ENCODE results near the gene NDUFA12.

Gene NDUFA12

GRCh38 chr12:94973221-94973620, 30.3 kb downstream of the NDUFA12 start:
- peaks cover 0 to 7% of the 10 kb centered on the region in 2 experiments; a peak in 2 of 3 replicates for H3K36me3 ChIP-seq (ENCODE audit: control insufficient read depth in 2 of 2, insufficient read depth in 1 of 2, low read length in 2 of 2)
- TF ChIP-seq ZNF280C (tag by site-specific recombination; IDR thresholded peaks at IDR 0.05): no peak
- TF ChIP-seq ZFHX2 (tag by site-specific recombination; conservative IDR thresholded peaks at IDR 0.05): no peak
- no peak for TF ChIP-seq ZNF354C (tag by site-specific recombination; IDR thresholded peaks at IDR 0.05; ENCODE audit: borderline replicate concordance, low read depth)
- no peak for TF ChIP-seq ZNF302 (tag by site-specific recombination; IDR thresholded peaks at IDR 0.05; ENCODE audit: low read depth)
- TF ChIP-seq ZNF426 (tag by site-specific recombination; IDR thresholded peaks at IDR 0.05): no peak
- no peak for TF ChIP-seq KLF7 (tag by site-specific recombination; IDR thresholded peaks at IDR 0.05; ENCODE audit: borderline replicate concordance)
- peaks cover 9% of the 10 kb centered on the region; the same call in 1 of the 2 replicates for H3K4me1 ChIP-seq (ENCODE audit: control insufficient read depth, insufficient read depth, low read length)
- POLR2A ChIA-PET: interaction anchor here (1.1 to 1.2 kb wide), 2 partner anchors 22 to 31 kb away, joined by 3 to 4 read pairs; partner anchors contain the start of gene NDUFA12
- no peak overlapping the region for H3K27ac ChIP-seq (ENCODE audit: extremely low read depth, low read depth, low read length)
- CTCF ChIA-PET: no interaction called here
- H3K9me3 ChIP-seq (ENCODE audit: control insufficient read depth, insufficient read depth, low read depth, low read length): no peaks in the 10 kb centered on the region
- H3K4me3 ChIP-seq (ENCODE audit: low read depth, low read length): no peak overlapping the region

- Histone ChIP-seq H3K4me3 (ENCODE audit: low read depth, low read length) (no peak overlapping the region), H3K4me1 (ENCODE audit: control insufficient read depth, insufficient read depth, low read length) (peaks cover 9% of the 10 kb centered on the region; the same call in 1 of the 2 replicates), H3K27ac (ENCODE audit: extremely low read depth, low read depth, low read length) (no peak overlapping the region), H3K36me3 (ENCODE audit: control insufficient read depth in 2 of 2, insufficient read depth in 1 of 2, low read length in 2 of 2) (peaks cover 0 to 7% of the 10 kb centered on the region in 2 experiments; a peak in 2 of 3 replicates), H3K9me3 (ENCODE audit: control insufficient read depth, insufficient read depth, low read depth, low read length) (no peaks in the 10 kb centered on the region)
- TF ChIP-seq AEBP2 (tag by site-specific recombination; IDR thresholded peaks at IDR 0.05; ENCODE audit: borderline replicate concordance): no peak
- no peak for TF ChIP-seq GLI4 (tag by site-specific recombination; IDR thresholded peaks at IDR 0.05)
- no peak for TF ChIP-seq ZNF76 (tag by site-specific recombination; IDR thresholded peaks at IDR 0.05; ENCODE audit: borderline replicate concordance, low read depth)
- TF ChIP-seq ZNF26 (tag by site-specific recombination; IDR thresholded peaks at IDR 0.05): no peak
- no peak for TF ChIP-seq ZNF16 (tag by site-specific recombination; IDR thresholded peaks at IDR 0.05; ENCODE audit: low read depth)
- TF ChIP-seq ZNF366 (tag by site-specific recombination; conservative IDR thresholded peaks at IDR 0.05): no peak
- no peak for TF ChIP-seq YY1 (tag by site-specific recombination; IDR thresholded peaks at IDR 0.05)
- TF ChIP-seq ZNF660 (tag by site-specific recombination; IDR thresholded peaks at IDR 0.05): no peak
- CTCF ChIA-PET: no interaction called here
- POLR2A ChIA-PET: interaction anchor here (1.1 to 1.2 kb wide), 2 partner anchors 21 to 31 kb away, joined by 3 to 4 read pairs; partner anchors contain the start of gene NDUFA12
These were observed 30.7 kb downstream of the NDUFA12 start for GRCh38 chr12:94972795-94973194.

GRCh38 chr12:94971923-94972322, 31.6 kb downstream of the NDUFA12 start:
- TF ChIP-seq ZNF394 (tag by site-specific recombination; IDR thresholded peaks at IDR 0.05; ENCODE audit: borderline replicate concordance): no peak
- TF ChIP-seq ZNF426 (tag by site-specific recombination; IDR thresholded peaks at IDR 0.05): no peak
- TF ChIP-seq ZNF121 (tag by site-specific recombination; IDR thresholded peaks at IDR 0.05): peak; percentile 69; the same call in 1 of the 2 replicates
- no peak for TF ChIP-seq PATZ1 (tag by site-specific recombination; IDR thresholded peaks at IDR 0.05)
- peaks cover 0 to 7% of the 10 kb centered on the region in 2 experiments; a peak in 2 of 3 replicates for H3K36me3 ChIP-seq (ENCODE audit: control insufficient read depth in 2 of 2, insufficient read depth in 1 of 2, low read length in 2 of 2)
- H3K4me3 ChIP-seq (ENCODE audit: low read depth, low read length): no peak overlapping the region
- H3K27ac ChIP-seq (ENCODE audit: extremely low read depth, low read depth, low read length): no peak overlapping the region
- peaks cover 9% of the 10 kb centered on the region; the same call in 1 of the 2 replicates for H3K4me1 ChIP-seq (ENCODE audit: control insufficient read depth, insufficient read depth, low read length)
- no peaks in the 10 kb centered on the region for H3K9me3 ChIP-seq (ENCODE audit: control insufficient read depth, insufficient read depth, low read depth, low read length)
- ChIA-PET POLR2A (no interaction called here), CTCF (interaction anchor here (0.5 kb wide), 1 partner anchor 235 kb away, joined by 3 read pairs; no protein-coding TSS in a partner anchor)
